OCI-M2 (cell line): ENCODE results near the gene CEP70.
"Not testable (repeated sequence)": the region's sequence is repeated elsewhere in the genome, so short reads cannot be mapped to it uniquely, and the experiment has no call there.

Experiments used
- DNase-seq: peaks from one replicate; lab custom pipeline; 2025; ENCODE audit not compliant: unreplicated experiment; lab: John Stamatoyannopoulos, UW

CEP70 gene

DNA sequence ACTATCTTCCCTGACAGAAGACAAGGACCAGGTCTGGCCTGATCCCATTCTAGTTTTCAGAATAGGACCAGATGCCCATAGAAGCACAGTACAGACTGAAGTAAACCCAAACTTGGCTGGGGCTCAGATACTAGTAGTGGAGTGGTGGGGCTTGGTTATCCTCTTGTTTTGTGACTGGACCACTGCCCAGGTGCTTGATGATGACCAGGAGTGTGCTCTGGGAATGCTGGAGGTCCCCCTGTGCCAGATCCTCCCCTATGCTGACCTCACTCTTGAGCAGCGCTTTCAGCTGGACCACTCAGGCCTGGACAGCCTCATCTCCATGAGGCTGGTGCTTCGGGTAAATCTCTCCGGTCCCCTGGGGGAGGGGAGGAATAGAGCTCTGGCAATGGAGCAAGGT is 123.4 kb downstream of the CEP70 start:
- no peak for DNase-seq

DNA sequence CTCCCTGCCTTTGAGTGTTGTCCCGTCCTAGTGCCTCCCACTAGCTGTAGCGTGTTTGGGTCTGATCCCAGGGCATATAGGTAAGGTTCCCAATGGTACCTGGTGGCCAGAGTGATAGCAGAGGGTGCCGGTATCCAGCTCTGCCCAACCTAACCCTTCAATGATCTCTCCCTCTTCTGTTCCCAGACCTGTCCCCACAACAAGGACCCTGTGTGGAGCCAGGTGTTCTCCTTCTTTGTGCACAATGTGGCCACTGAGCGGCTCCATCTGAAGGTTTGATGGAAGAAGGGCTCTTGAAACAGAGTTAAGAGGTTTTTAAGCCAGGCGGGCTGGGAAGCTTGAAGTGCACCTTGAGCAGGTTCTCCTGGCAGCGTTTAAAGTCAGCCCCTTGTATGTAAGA is 124.2 kb downstream of the CEP70 start:
- DNase-seq = no peak

DNA sequence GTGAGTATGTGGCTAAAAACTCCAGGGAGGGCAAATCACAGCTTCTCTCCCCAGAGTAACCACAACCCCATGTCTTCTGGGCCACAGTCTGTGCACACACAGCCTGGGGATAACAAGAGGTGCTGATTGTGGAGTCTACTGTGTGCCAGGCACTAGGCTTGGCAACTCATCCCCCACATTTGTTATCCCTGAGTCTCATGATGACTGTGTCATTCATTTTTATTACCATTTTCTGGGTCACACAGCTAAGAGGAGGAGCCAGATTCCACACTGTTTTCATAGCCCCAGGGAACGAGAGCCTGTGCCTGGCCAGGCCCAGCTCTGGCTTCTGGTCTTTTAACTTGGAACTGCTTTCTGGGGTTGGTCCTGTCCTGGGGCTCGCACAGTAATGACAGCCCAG is 125.2 kb downstream of the CEP70 start:
- DNase-seq = no peak

DNA sequence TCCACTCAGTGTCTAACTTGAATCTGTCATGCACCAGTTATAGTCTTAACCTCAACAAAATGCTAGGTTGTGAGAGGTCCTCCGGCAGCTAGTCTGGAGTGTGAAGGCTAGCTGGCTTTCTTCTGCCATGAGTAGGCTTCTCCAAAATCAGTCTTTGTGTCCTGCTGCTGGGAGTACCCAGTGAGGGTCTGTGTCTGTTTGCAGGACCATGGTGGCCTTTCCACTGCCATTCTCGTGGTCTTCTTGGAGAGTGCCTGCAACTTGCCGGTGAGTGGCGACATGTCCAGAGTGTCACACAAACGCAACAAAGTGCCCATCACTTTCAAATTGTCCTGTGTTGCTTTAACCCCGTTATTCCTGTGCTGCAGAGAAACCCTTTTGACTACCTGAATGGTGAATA is 125.6 kb downstream of the CEP70 start:
- no peak for DNase-seq

DNA sequence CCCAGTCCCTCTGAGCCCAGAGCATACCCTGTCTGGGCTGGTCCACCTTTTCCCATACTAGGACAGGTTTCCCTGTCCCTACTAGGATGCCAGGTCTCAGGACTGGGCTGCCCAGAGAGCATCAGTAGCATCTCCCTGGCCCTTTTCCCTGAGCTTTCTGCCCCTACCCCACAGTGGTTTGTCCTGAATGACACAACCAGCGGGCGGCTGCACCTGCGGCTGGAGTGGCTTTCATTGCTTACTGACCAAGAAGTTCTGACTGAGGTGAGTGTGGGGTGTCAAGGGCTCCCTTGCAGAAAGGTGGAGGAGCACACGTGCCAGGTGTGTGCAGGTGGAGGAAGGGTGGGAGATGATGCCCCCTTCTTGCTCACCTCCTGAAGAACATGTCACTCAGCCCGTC is 126.1 kb downstream of the CEP70 start:
- DNase-seq = no peak

DNA sequence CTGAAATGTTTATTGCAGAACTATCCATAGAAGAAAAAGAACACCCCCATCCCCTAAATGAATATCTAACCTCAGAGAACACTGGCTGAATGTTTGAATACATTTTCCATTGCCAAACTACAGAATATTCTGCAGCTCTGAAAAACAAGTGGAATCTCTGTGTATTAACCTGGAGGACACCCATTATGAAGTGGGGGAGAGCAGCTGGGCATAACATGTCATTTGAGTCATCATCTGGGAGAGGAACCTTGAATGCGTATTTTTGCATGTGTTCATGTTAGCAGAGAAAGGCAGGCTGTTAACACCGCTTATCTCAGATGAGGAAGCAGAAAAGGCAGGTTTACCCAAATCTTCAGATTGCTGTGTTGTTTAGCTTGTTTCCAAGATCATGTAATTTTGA is 128.1 kb downstream of the CEP70 start:
- no peak for DNase-seq

DNA sequence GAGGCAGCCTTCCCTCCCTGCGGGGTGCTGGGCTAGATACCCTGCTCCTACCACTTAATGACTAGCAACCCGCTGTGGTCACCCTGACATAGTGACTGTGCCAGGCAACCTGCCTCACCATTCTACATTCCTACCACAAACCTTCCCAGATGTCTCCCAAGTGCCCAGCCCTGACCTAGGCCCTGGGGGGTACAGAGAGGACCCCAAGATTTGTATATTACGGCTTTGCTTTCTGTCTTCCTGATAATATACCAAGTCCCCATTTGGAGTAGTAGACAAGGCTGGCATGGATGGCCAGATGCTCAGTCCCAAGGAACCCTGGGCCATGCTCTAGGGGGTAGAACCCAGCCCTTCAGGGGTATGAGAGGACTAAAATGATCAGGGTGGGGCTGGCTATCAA is 128.6 kb downstream of the CEP70 start:
- DNase-seq = no peak

DNA sequence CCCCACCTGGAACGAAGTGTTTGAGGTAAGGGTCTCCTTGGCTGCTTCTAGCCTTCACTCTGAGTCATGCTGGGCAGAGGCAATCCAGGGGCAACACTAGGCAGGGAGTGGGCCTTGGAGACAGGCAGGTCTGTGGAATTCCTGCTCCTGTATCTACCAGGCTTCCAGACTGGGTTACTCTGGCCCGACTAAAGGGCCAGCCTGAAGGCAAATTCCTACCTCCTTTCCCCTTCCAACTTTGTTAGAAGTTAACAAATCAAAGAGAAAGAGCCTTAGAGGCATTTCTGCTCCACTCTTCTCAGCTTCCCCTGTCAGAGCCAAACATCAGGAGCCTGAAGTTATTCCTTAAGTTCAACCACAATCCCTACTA is 129.6 kb downstream of the CEP70 start:
- DNase-seq = no peak

DNA sequence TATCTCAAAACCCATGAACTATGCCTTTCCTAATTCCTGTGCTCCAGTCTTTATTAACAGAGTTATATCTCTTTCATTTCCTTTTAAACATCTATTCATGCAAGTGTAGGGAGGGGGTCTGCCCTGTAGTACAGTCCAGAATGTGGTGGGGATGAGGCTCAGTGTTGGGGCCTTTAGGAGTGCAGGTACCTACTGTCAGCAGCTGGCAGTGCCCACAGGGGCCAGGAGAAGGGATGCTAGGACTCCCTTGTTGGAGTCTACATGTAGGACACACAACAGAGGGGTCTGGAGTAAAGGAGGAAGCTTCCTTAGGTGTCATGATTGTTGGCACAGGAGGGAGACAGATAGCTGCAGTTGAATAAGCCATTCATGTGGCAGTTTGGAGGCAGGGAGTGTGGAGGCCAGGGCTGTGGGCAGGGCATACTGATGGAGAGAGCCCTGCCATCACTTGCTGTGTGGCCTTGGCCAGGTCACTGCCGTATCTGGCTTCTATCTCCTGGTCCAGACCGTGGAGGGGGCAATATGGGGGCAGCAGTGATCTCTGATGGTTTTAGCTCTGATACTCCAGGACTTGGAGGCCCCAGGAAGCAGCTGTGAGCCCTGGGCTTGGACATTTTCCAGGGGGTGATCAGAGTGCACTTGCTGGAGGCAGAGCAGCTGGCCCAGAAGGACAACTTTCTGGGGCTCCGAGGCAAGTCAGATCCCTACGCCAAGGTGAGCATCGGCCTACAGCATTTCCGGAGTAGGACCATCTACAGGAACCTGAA is 130.2 kb downstream of the CEP70 start:
- DNase-seq = no peak

DNA sequence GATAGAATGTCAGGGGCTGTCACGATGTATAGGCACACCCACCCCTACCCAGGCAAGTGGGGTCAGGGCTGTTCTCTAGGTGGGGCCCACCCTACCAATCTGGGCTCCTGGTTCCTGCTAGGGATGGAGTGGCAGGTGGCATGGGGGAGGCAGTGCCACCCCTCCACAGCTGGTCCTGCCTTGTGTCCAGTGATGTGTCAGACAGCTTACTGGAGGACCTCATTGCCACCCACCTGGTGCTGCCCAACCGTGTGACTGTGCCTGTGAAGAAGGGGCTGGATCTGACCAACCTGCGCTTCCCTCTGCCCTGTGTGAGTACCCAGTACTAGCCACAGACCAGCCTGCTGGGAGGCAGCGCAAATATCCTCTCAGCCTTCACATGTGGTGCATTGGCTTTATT is 132.2 kb downstream of the CEP70 start:
- no peak for DNase-seq

DNA sequence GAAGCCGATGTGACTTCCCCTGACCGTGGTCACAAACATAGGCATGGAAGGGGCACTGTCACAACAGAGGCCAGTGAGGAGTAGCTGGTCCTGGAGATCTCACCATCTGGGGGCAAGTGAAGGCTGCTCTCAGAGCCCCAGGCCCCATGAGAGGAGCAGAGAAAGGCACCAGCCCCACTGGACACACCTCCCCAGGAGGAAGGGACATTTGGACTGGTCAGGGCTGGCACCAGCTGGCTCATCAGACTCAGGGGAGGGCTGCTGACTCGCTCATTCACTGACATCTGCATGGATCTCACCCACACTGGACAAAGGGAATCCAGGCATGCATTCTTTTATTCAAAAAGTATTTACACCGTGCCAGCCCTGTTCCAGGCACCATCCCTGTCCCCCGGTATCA is 132.8 kb downstream of the CEP70 start:
- DNase-seq = no peak

DNA sequence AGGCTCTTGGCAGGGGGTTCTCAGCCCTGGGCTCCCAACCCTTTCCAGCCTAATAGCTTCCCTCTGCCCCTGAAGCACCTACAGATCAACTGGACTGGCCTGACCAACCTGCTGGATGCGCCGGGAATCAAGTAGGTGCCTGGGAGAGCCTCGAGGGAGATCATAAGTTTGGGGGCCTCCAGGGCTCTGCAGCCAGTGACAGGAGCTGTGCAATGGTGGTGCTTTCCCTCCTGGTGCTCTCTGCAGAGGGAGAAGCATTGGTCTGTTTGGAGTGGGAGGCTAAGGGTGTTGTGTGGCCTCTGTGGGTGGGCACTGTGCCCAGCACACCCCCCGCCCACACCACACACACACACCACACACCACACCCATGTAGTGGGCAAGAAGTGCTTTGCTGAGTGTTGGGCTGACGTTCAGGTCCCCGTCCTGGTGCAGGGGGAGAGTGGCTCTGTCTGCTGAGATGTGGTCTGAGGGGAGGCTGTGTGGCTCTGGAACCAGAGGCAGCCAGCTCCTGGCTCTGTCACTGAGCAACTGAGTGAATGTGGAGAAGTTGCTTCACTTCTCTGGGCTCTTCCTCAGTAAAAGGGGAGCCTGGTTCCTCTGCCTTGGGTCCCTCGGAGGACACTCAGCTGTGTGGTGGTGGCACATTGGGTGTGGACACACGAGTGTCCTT is 133.4 kb downstream of the CEP70 start:
- no peak for DNase-seq

DNA sequence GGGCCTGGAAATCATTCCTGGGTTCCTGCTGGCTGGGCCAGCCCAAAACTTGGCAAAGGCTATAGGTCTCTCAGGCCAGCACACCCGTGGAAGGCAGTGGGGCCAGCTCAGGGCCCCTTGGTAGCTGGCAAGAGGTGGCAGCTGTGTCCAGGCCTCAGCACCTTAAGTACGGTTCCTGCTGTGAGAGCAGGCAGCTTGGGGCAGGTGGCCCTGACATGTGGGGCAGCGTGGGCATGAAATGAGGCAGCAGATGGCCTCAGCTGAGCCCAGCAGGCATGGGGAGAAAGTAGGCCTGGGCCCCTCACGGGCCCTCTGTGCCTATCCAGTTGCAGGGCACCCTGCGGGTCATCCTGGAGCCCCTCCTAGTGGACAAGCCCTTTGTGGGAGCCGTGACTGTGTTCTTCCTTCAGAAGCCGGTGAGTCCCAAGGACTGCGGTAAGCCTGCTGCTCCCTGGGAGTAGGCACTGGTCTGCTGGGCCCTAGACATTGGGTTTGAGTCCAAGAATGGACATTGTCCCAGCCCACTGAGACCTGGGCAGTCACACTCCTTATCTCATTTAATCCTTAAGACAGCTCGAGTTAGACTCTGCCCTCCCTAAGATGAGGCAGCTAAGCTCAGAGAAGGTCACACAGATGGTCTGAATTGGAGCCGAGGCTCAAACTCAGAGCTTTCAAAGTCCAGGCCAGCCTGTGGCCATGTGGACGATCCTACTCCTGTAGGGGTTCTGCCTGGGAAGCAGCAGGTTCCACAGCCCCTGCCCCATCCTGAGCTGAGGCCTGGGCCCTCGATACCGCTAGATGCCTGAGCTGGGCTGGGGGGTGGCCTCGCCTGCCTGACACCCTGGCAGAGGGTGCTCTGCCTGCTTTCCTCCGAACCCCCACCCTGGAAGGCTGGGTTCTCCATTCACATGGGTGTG is 134.2 kb downstream of the CEP70 start:
- no peak for DNase-seq

DNA sequence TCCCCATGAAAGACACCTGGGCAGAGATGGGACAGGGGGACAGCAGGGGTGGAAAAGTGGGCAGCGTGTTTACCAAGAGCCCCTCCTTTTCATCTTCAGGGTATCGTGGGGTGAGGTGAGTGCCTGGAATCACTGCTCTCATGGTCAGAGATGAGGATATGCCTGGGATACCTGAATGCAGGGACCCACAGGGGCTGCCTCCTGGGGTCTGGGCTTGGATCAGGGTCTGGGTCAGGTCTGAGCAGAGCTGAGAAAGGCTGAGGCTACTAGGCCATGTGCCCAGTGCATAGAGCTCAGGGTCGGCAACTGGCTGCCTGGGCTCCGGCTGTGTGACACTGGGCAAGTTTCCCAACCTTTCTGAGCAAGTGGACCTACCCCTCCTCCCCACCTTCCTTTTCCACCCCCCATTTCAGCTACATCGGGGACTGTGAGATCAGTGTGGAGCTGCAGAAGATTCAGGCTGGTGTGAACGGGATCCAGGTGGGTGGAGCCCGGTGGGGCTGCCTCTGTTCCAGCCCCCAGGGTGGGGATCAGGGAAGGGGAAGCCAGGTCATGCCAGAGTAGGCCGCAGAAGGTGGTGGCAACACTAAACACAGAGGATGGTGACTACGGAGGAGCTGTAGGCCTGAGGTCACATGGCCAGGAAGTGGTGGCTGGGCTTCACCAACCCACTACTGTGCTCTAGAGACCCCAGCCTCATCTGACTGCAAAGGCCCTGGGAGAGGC is 135.1 kb downstream of the CEP70 start:
- DNase-seq = no peak

DNA sequence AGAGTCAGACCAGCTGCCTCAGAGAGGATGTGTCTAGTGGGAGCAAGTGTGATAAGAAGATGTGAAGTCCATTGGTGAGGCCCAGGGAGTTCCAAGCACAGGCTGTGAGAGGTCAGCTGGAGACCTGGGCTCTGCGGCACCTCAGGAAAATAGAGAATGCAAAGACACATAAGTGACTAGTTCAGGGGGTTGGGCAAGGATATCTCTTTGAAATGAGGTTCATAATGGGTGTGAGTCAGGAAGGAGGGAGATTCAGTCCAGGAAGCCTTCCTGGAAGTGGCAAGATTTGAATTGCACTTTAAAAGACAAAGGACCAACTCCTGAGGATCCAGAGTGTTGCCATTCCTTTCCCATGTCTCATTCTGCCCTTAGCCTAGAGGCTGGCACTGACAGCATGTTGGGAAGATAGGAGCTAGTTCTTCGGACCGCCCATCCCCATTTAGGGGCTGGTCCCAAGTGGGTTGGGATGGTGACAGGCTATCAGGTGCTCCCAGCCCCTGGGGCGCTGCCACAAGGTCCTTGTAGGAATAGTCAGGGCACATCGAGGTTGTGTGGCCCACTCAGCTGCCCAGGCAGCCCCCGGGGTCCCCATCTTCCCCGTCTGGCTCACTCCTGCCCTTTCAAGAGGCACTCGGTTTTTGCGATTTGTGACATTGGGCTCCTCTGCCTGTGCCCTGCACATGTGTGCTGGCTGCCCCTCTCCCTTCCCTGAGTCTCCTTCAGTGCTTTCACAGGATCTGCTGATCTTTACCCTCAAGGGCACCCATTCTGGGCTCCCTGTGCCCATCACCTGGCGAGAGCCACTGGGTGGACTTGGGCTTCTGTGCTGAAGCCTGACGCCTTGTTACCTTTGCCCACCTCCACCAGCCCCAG is 136.0 kb downstream of the CEP70 start:
- DNase-seq = no peak

DNA sequence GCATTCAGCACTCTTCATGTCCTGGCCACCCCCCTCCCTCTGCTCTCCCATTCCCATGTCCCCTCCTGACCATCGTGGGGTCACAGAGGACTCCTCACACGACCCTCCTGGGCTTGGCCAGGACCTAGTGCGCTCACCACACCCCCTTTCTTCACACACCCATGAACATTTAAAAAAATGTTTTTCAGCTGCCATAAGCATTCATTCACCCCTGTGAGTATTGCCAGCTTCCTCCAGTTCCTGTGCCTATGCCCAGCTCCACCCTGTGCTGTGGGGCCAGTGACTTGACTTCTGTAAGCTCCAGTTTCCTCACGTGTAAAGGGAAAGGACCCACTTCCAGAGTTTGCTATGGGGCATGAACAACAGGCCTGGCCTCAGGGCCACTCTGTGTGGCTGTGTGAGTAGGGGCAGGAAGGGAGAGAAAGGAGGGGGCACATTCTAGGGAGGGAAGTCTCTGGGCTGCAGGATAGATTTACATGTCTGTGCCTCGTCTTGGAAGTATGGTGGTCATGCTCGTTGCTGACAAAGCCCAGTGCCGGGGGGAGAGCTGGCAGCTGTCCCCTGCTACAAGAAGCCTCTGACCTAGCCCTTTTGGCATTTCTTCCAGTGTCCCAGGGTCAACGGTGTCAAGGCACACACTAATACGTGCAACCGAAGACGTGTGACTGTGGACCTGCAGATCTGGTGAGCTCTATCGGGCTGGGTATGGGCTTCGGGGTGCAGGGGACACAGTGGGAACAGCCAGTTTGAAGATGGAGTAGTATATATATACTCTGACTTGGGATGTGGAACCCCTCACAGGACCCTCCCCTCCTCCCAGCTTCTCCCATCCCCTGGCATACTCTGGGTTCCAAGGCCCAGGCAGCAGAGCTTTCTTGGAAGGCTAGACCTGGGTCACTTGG is 136.8 kb downstream of the CEP70 start:
- no peak for DNase-seq

DNA sequence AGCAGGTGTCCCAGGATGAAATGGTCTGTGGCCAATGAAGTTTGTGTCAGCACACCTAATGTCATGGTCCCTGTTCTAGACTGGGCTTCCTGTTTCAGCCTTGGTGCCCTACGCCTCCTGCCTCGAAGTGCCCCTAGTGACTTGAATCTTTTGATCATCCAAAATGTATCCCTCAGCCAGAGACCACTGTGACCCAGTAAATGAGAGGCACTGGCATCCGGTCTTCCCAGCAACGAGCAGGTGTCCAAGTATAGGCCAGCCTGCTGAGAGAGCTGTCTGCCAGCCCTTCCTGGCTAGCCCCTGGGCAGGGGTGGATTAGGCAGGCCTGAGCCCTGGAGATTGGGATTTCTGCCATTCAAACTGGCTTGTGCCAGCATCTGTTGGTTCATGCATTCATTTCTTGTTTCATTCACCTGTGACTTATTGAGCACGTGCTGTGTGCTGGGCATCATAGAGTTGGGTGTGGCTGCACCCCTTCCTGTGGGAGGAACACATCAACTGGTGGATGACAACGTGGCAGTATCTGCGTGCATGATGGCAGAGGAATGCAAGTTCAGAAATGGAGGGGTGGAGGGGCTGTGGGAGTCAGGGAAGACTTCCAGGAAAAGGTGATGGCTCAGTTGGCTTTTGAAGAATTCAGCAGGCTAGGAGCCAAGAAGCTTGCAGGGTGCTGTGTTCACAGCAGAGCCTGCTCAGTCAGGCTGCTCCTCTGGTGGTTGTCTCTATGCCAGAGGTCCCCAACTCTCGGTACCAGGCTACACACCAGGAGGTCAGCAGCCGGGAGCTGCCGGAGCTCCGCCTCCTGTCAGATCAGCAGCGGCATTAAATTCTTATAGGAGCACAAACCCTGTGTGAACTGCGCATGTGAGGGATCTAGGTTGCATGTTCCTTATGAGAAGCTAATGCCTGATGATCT is 138.0 kb downstream of the CEP70 start:
- DNase-seq = no peak

DNA sequence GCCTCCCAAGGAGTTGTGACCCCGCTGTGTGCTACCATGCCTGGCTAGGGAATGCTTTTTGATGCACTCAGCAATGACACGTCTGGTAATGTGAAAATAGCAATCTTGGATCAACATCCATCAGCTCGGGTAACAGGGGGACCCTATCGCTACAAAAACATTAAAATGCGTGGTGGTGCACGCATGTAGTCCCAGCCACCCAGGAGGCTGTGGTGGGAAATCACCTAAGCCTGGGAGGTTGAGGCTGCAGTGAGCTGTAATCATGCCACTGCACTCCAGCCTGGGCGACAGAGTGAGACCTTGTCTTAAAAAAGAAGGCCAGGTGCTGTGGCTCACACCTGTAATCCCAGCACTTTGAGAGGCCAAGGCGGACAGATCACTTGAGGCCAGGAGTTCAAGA is 140.1 kb downstream of the CEP70 start:
- not testable (repeated sequence) for DNase-seq
